ENCODE results near the gene WWTR1. TPM values are rescaled to one million over a fixed set of nuclear protein-coding genes. Genes with fewer than 3 reads are reported as not detected.

The WWTR1 gene
- total and polyA plus RNA-seq, 2 of the 4 experiments (the other 2 are of a cell fraction), result 38.9 to 65.3 TPM

GRCh38 chr3:149632225-149632624 lies 25.6 kb downstream of the WWTR1 start:
- no peak overlapping the region for H2AK5ac ChIP-seq (ENCODE audit: low read depth, low read length)
- no peak overlapping the region for H3K4me2 ChIP-seq (ENCODE audit: low read depth, low read length)
- in situ Hi-C loops (cut with MboI; ENCODE audit: low sequenced_read_pairs), result no loop called here
- H3K4me3 ChIP-seq (ENCODE audit: insufficient read depth, low read depth, low read length), result no peak overlapping the region
- ChIA-PET CTCF (no interaction called here), POLR2A (ENCODE audit: unreplicated experiment) (no interaction called here)
- H2BK120ac ChIP-seq (ENCODE audit: low read depth, low read length), result no peak overlapping the region
- no peak overlapping the region for H2BK15ac ChIP-seq (ENCODE audit: low read depth, low read length)
- no peak overlapping the region for H4K5ac ChIP-seq (ENCODE audit: low read depth, low read length)
- no TSS peak for BruUV-seq (replicated peaks)
- no peak overlapping the region for H4K8ac ChIP-seq (ENCODE audit: low read depth in 2 of 2, low read length in 2 of 2)
- no peak overlapping the region for H3K27ac ChIP-seq (ENCODE audit: insufficient read depth, low read length)
- H3K4me1 ChIP-seq (ENCODE audit: control insufficient read depth, insufficient read depth, low read length), result peaks cover 14% of the 10 kb centered on the region
- no peak overlapping the region for H2BK20ac ChIP-seq (ENCODE audit: low read depth, low read length)
- no peak overlapping the region for H2BK5ac ChIP-seq (ENCODE audit: low read depth, low read length, poor library complexity, severe bottlenecking)
- peaks cover 43 to 80% of the 10 kb centered on the region in 2 experiments for H3K79me1 ChIP-seq (ENCODE audit: low read depth in 1 of 2, low read length in 2 of 2)
- no peak overlapping the region for H3K56ac ChIP-seq (ENCODE audit: extremely low read depth, insufficient read depth, low read length)
- H3K27me3 ChIP-seq (ENCODE audit: control insufficient read depth, insufficient read depth, low read length), result no peaks in the 10 kb centered on the region
- peaks cover 74% of the 10 kb centered on the region for H4K20me1 ChIP-seq (ENCODE audit: insufficient read depth, low read length)
- H4K91ac ChIP-seq (ENCODE audit: insufficient read depth, low read depth, low read length), result no peak overlapping the region
- TF ChIP-seq CTCF (conservative IDR thresholded peaks at IDR 0.05; ENCODE audit: low read depth, low read length) (no peak), MXI1 (IDR thresholded peaks at IDR 0.05; ENCODE audit: borderline replicate concordance, low read depth, low read length) (no peak), RCOR1 (IDR thresholded peaks at IDR 0.05; ENCODE audit: insufficient replicate concordance, low read length) (no peak), RAD21 (IDR thresholded peaks at IDR 0.05; ENCODE audit: low read length) (no peak), CEBPB (IDR thresholded peaks at IDR 0.05; ENCODE audit: low read depth, low read length) (no peak), FOS (IDR thresholded peaks at IDR 0.05; ENCODE audit: low read depth, low read length) (no peak), MAZ (IDR thresholded peaks at IDR 0.05; ENCODE audit: borderline replicate concordance, low read depth, low read length) (no peak), CHD1 (IDR thresholded peaks at IDR 0.05; ENCODE audit: low read depth, low read length) (no peak), NFE2L2 (IDR thresholded peaks at IDR 0.05; ENCODE audit: low read depth, low read length) (no peak), BHLHE40 (IDR thresholded peaks at IDR 0.05; ENCODE audit: low read depth, low read length) (no peak), ELK1 (IDR thresholded peaks at IDR 0.05; ENCODE audit: borderline replicate concordance, low read depth, low read length) (no peak), MAFK (IDR thresholded peaks at IDR 0.05; ENCODE audit: low read depth, low read length) (no peak), SMC3 (IDR thresholded peaks at IDR 0.05; ENCODE audit: low read depth, low read length) (no peak), RFX5 (IDR thresholded peaks at IDR 0.05; ENCODE audit: low read depth, low read length) (no peak), POLR2A (IDR thresholded peaks at IDR 0.05; ENCODE audit: low read depth, low read length) (no peak)
- TF ChIP-seq, protein P1, sequence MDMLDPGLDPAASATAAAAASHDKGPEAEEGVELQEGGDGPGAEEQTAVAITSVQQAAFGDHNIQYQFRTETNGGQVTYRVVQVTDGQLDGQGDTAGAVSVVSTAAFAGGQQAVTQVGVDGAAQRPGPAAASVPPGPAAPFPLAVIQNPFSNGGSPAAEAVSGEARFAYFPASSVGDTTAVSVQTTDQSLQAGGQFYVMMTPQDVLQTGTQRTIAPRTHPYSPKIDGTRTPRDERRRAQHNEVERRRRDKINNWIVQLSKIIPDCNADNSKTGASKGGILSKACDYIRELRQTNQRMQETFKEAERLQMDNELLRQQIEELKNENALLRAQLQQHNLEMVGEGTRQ (IDR thresholded peaks at IDR 0.05; ENCODE audit: low read depth, low read length), result no peak
- 100% methylated on average over 2 of the region's 5 CpGs; no CpG with 5 or more reads in 1 of the 2 experiments for WGBS, 2 experiments (ENCODE audit: extremely low coverage in 2 of 2, insufficient read length in 1 of 2)
- peaks cover 11% of the 10 kb centered on the region for H3K36me3 ChIP-seq (ENCODE audit: control insufficient read depth, insufficient read depth, low read length)
- no peak overlapping the region for H3K18ac ChIP-seq (ENCODE audit: low read depth, low read length)
- H3K9me1 ChIP-seq (ENCODE audit: insufficient read depth, low read length), result peaks cover 27% of the 10 kb centered on the region
- H3K9me3 ChIP-seq (ENCODE audit: control insufficient read depth, insufficient read depth, low read length), result no peaks in the 10 kb centered on the region
- DNase-seq (no peak), ATAC-seq (ENCODE audit: low read depth) (no peak)
- dilution Hi-C loops (cut with HindIII; ENCODE audit: low sequenced_read_pairs, unreplicated experiment), result no loop called here
- intact Hi-C loops (cut with micrococcal nuclease), result no loop called here
- no peak overlapping the region for H2AFZ ChIP-seq (replicated peaks; ENCODE audit: low read length, poor library complexity)
- no peak overlapping the region for H3K9ac ChIP-seq (ENCODE audit: low read depth, low read length)
- no peak overlapping the region for H2AK9ac ChIP-seq (replicated peaks; ENCODE audit: low read depth, low read length, poor library complexity)
- H3K4ac ChIP-seq (ENCODE audit: low read depth, low read length), result no peak overlapping the region
- no peak overlapping the region for H3K23ac ChIP-seq (ENCODE audit: low read depth, low read length)
- H3K14ac ChIP-seq (replicated peaks; ENCODE audit: low read depth, low read length), result 0 out of 2 replicates have a peak overlapping the region, but pooled peaks have one; percentile 27

Measured in IMR-90 (cell line).